ENCODE results near the gene CEACAM7. TPM values are rescaled to one million over a fixed set of nuclear protein-coding genes. Genes with fewer than 3 reads are reported as not detected.
A peak's percentile ranks its signal among the peaks of the same experiment; 100 is the strongest.

The CEACAM7 gene
- total and polyA plus RNA-seq, 2 of the 13 experiments (the other 11 are each of a cell fraction or from before 2014, with no cell fraction given), result not detected

DNA sequence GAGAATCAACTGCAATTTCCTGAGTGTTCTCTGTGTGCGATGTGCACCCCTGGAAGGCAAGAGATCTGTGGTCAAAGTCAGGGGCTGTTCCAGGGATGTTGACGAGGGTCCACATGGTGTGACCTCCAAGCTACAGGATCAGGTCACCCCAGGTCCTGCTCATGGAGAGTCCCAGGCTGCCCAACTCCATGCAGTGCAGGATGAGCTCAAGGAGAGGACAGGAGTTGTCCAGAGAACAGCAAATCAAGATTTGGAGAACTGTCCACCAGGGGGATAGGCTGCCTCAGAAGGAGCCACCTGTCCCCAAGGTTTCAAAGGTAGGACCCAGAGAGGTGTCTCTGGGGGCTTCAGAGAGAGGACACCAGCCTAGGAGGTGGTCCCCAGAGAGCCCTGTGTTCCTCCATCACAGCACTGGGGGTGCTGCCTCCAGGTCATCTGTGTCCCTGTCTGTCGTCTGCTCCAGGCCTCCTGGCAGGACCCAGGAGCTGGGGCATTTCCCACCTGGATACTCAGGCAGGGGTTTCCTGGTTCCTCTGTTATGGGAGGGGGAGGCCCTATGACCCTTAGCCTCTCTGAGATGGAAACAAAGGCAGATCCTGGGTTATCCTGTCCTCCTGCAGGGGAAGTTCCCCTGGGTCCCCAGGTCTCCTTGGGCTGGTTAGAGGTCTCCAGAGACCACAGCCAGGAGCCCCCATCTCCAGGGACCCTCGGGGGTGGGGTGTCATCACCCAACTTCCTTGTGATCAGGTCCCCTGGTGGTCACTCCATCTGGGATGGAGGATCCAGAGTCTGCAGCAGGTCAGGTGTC lies 2.1 kb upstream of the CEACAM7 start:
- Histone ChIP-seq H3K36me3 (replicated peaks in 1 of 2; ENCODE audit: control insufficient read depth in 1 of 2, insufficient read depth in 2 of 2, low read length in 2 of 2) (no peaks in the 10 kb centered on the region), H3K9me3 (ENCODE audit: low read length) (no peaks in the 10 kb centered on the region), H3K9ac (ENCODE audit: insufficient read depth, low read depth, low read length) (no peak overlapping the region), H3K4me1 (ENCODE audit: insufficient read depth, low read length) (no peaks in the 10 kb centered on the region), H3K4me2 (ENCODE audit: low read depth, low read length) (no peak overlapping the region), H3K79me2 (ENCODE audit: insufficient read depth, low read length) (no peaks in the 10 kb centered on the region), H3K4me3 (replicated peaks in 1 of 3; ENCODE audit: insufficient read depth in 1 of 3, low read depth in 2 of 3, low read length in 3 of 3) (no peak overlapping the region), H2AFZ (ENCODE audit: low read length) (no peak overlapping the region), H3K27ac (ENCODE audit: extremely low read length, insufficient read depth, low read length) (no peak overlapping the region), H4K20me1 (ENCODE audit: insufficient read depth, low read length) (no peaks in the 10 kb centered on the region), H3K27me3 (ENCODE audit: control insufficient read depth in 1 of 2, insufficient read depth in 2 of 2, low read length in 2 of 2) (no peaks in the 10 kb centered on the region; a peak in 1 of 5 replicates)
- DNase-seq (ENCODE audit: low spot score) (no peak), FAIRE-seq (no peak), ATAC-seq (peak; percentile 40; the same call in 2 of the 3 replicates)
- intact Hi-C loops (cut with micrococcal nuclease; ENCODE audit: unreplicated experiment) (loop anchor here (5.0 kb wide), 1 partner anchor 48 kb away; no protein-coding TSS in a partner anchor), in situ Hi-C loops (cut with HindIII; ENCODE audit: extremely low pct_ligation_motif_present, low pct_unique_long_range_greater_than_20kb) (no loop called here)
- WGBS (ENCODE audit: low lambda C conversion rate), result 35% methylated on average over 2 of the region's 4 CpGs
- CTCF ChIA-PET (ENCODE audit: low intra/inter-chr PET ratio, low total read pairs), result no interaction called here
- POLR2A ChIA-PET, result no interaction called here
- BruUV-seq (replicated peaks), result no TSS peak
- TF ChIP-seq ZNF564 (CRISPR knock-in tag; IDR thresholded peaks at IDR 0.05) (no peak), HDAC2 (CRISPR knock-in tag; IDR thresholded peaks at IDR 0.05) (no peak), ZNF101 (CRISPR knock-in tag; IDR thresholded peaks at IDR 0.05; ENCODE audit: borderline replicate concordance, low read depth) (no peak), YEATS4 (CRISPR knock-in tag; IDR thresholded peaks at IDR 0.05; ENCODE audit: borderline replicate concordance) (no peak), ZMYM3 (CRISPR knock-in tag; IDR thresholded peaks at IDR 0.05) (no peak), ZC3H4 (CRISPR knock-in tag; IDR thresholded peaks at IDR 0.05; ENCODE audit: borderline replicate concordance) (no peak), ZNF615 (CRISPR knock-in tag; IDR thresholded peaks at IDR 0.05; ENCODE audit: borderline replicate concordance) (no peak), ZNF598 (CRISPR knock-in tag; IDR thresholded peaks at IDR 0.05; ENCODE audit: borderline replicate concordance) (no peak), ZBTB21 (CRISPR knock-in tag; IDR thresholded peaks at IDR 0.05) (no peak), ZFP36 (IDR thresholded peaks at IDR 0.05; ENCODE audit: borderline replicate concordance, low read depth, low read length, partially characterized antibody) (no peak), NFRKB (IDR thresholded peaks at IDR 0.05) (no peak), ZNF282 (IDR thresholded peaks at IDR 0.05; ENCODE audit: partially characterized antibody) (no peak), ARNTL (CRISPR knock-in tag; IDR thresholded peaks at IDR 0.05) (no peak), ZNF10 (CRISPR knock-in tag; IDR thresholded peaks at IDR 0.05; ENCODE audit: borderline replicate concordance, low read depth) (no peak)
- TF ChIP-seq, protein P1, sequence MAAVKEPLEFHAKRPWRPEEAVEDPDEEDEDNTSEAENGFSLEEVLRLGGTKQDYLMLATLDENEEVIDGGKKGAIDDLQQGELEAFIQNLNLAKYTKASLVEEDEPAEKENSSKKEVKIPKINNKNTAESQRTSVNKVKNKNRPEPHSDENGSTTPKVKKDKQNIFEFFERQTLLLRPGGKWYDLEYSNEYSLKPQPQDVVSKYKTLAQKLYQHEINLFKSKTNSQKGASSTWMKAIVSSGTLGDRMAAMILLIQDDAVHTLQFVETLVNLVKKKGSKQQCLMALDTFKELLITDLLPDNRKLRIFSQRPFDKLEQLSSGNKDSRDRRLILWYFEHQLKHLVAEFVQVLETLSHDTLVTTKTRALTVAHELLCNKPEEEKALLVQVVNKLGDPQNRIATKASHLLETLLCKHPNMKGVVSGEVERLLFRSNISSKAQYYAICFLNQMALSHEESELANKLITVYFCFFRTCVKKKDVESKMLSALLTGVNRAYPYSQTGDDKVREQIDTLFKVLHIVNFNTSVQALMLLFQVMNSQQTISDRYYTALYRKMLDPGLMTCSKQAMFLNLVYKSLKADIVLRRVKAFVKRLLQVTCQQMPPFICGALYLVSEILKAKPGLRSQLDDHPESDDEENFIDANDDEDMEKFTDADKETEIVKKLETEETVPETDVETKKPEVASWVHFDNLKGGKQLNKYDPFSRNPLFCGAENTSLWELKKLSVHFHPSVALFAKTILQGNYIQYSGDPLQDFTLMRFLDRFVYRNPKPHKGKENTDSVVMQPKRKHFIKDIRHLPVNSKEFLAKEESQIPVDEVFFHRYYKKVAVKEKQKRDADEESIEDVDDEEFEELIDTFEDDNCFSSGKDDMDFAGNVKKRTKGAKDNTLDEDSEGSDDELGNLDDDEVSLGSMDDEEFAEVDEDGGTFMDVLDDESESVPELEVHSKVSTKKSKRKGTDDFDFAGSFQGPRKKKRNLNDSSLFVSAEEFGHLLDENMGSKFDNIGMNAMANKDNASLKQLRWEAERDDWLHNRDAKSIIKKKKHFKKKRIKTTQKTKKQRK (IDR thresholded peaks at IDR 0.05; ENCODE audit: low read length), result no peak
- TF ChIP-seq, protein P2, sequence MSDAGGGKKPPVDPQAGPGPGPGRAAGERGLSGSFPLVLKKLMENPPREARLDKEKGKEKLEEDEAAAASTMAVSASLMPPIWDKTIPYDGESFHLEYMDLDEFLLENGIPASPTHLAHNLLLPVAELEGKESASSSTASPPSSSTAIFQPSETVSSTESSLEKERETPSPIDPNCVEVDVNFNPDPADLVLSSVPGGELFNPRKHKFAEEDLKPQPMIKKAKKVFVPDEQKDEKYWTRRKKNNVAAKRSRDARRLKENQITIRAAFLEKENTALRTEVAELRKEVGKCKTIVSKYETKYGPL (CRISPR knock-in tag; IDR thresholded peaks at IDR 0.05), result no peak
- TF ChIP-seq, protein P3, sequence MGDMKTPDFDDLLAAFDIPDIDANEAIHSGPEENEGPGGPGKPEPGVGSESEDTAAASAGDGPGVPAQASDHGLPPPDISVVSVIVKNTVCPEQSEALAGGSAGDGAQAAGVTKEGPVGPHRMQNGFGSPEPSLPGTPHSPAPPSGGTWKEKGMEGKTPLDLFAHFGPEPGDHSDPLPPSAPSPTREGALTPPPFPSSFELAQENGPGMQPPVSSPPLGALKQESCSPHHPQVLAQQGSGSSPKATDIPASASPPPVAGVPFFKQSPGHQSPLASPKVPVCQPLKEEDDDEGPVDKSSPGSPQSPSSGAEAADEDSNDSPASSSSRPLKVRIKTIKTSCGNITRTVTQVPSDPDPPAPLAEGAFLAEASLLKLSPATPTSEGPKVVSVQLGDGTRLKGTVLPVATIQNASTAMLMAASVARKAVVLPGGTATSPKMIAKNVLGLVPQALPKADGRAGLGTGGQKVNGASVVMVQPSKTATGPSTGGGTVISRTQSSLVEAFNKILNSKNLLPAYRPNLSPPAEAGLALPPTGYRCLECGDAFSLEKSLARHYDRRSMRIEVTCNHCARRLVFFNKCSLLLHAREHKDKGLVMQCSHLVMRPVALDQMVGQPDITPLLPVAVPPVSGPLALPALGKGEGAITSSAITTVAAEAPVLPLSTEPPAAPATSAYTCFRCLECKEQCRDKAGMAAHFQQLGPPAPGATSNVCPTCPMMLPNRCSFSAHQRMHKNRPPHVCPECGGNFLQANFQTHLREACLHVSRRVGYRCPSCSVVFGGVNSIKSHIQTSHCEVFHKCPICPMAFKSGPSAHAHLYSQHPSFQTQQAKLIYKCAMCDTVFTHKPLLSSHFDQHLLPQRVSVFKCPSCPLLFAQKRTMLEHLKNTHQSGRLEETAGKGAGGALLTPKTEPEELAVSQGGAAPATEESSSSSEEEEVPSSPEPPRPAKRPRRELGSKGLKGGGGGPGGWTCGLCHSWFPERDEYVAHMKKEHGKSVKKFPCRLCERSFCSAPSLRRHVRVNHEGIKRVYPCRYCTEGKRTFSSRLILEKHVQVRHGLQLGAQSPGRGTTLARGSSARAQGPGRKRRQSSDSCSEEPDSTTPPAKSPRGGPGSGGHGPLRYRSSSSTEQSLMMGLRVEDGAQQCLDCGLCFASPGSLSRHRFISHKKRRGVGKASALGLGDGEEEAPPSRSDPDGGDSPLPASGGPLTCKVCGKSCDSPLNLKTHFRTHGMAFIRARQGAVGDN (CRISPR knock-in tag; IDR thresholded peaks at IDR 0.05), result no peak

All from HepG2 (cell line).